Trophoblast cell (in vitro differentiated cells and primary cell): ENCODE measurements around the gene TOM1L2.

Experiments used
- DNase-seq, 2 donors: peaks; one replicate each; pipeline ENCODE4 v3.0.0-alpha.2; 2016
- H2AFZ ChIP-seq: 2 replicates; pipeline ENCODE4 v1.6.1; 2013; ENCODE audit warnings: low read length, moderate library complexity, mild to moderate bottlenecking; ENCODE audit not compliant: insufficient read depth, poor library complexity
- H2AK5ac ChIP-seq: 2 replicates; pipeline ENCODE4 v1.6.1; 2013; ENCODE audit warnings: mild to moderate bottlenecking, low read length
- H2BK120ac ChIP-seq: 2 replicates; pipeline ENCODE4 v1.6.1; 2013; ENCODE audit warnings: low read length, mild to moderate bottlenecking, moderate library complexity; ENCODE audit not compliant: insufficient read depth, poor library complexity
- H2BK12ac ChIP-seq: 2 replicates; pipeline ENCODE4 v1.6.1; 2013; ENCODE audit warnings: mild to moderate bottlenecking, low read length, moderate library complexity
- H2BK5ac ChIP-seq: 2 replicates; pipeline ENCODE4 v1.6.1; 2013; ENCODE audit warnings: low read length, low read depth, moderate library complexity, mild to moderate bottlenecking; ENCODE audit not compliant: poor library complexity
- H3K14ac ChIP-seq: 2 replicates; pipeline ENCODE4 v1.6.1; 2013; ENCODE audit warnings: mild to moderate bottlenecking, low read length
- H3K18ac ChIP-seq: 2 replicates; pipeline ENCODE4 v1.6.1; 2013; ENCODE audit warnings: mild to moderate bottlenecking, low read length
- H3K23ac ChIP-seq: 2 replicates; pipeline ENCODE4 v1.6.1; 2013; ENCODE audit warnings: low read length
- H3K27ac ChIP-seq: 2 replicates; pipeline ENCODE4 v1.5.1; 2013; ENCODE audit warnings: low read depth, mild to moderate bottlenecking, inconsistent platforms, low read length, moderate library complexity
- H3K27me3 ChIP-seq: 2 replicates; pipeline ENCODE4 v1.6.1; 2013; ENCODE audit warnings: inconsistent platforms, mild to moderate bottlenecking, low read length, moderate library complexity; ENCODE audit not compliant: insufficient read depth
- H3K36me3 ChIP-seq, 2 experiments: 1 replicate in 1 of 2; 2 replicates in 1 of 2; pipeline ENCODE4 v1.6.1; 2013; ENCODE audit warnings: low read length in 2 of 2, mild to moderate bottlenecking in 2 of 2, moderate library complexity in 1 of 2; ENCODE audit not compliant: insufficient read depth in 2 of 2, control insufficient read depth in 1 of 2
- H3K4ac ChIP-seq: 2 replicates; pipeline ENCODE4 v1.6.1; 2013; ENCODE audit warnings: low read depth, mild to moderate bottlenecking, low read length, moderate library complexity
- H3K4me1 ChIP-seq, 2 experiments: 1 replicate in 1 of 2; 2 replicates in 1 of 2; pipeline ENCODE4 v1.6.1; 2013; ENCODE audit warnings: low read length in 2 of 2, mild to moderate bottlenecking in 2 of 2, moderate library complexity in 1 of 2; ENCODE audit not compliant: insufficient read depth in 2 of 2, control insufficient read depth in 1 of 2
- H3K4me2 ChIP-seq: 2 replicates; pipeline ENCODE4 v1.6.1; 2013; ENCODE audit warnings: inconsistent platforms, mild to moderate bottlenecking, low read length, moderate library complexity
- H3K4me3 ChIP-seq: 2 replicates; pipeline ENCODE4 v1.5.1; 2013; ENCODE audit warnings: mild to moderate bottlenecking, low read depth, low read length, inconsistent platforms
- H3K79me1 ChIP-seq: one replicate; pipeline ENCODE4 v1.6.1; 2013; ENCODE audit warnings: low read length
- H3K79me2 ChIP-seq: 2 replicates; pipeline ENCODE4 v1.6.1; 2013; ENCODE audit warnings: low read length, mild to moderate bottlenecking; ENCODE audit not compliant: control insufficient read depth, insufficient read depth, poor library complexity
- H3K9ac ChIP-seq: 2 replicates; pipeline ENCODE4 v1.6.1; 2013; ENCODE audit warnings: mild to moderate bottlenecking, low read length
- H3K9me3 ChIP-seq: 2 replicates; pipeline ENCODE4 v1.6.1; 2013; ENCODE audit warnings: low read depth, mild to moderate bottlenecking, control low read depth, inconsistent platforms, low read length; ENCODE audit not compliant: insufficient read depth
- H4K12ac ChIP-seq: 2 replicates; pipeline ENCODE4 v1.6.1; 2013; ENCODE audit warnings: low read depth, mild to moderate bottlenecking, low read length, moderate library complexity
- H4K8ac ChIP-seq: 2 replicates; pipeline ENCODE4 v1.6.1; 2013; ENCODE audit warnings: low read depth, mild to moderate bottlenecking, low read length, moderate library complexity
- H4K91ac ChIP-seq: one replicate; pipeline ENCODE4 v1.6.1; 2013; ENCODE audit warnings: low read depth, mild to moderate bottlenecking, low read length, moderate library complexity
- WGBS: extraction: QIAGEN DNeasy Blood & Tissue Kit; methylation state at CpG from one replicate; pipeline ENCODE4 v1.1.7; 2013; ENCODE audit warnings: missing lambda C conversion rate; ENCODE audit not compliant: insufficient read length, insufficient coverage; ENCODE audit errors: extremely low coverage; 5-methylcytosine and 5-hydroxymethylcytosine counted together

Gene TOM1L2

DNA sequence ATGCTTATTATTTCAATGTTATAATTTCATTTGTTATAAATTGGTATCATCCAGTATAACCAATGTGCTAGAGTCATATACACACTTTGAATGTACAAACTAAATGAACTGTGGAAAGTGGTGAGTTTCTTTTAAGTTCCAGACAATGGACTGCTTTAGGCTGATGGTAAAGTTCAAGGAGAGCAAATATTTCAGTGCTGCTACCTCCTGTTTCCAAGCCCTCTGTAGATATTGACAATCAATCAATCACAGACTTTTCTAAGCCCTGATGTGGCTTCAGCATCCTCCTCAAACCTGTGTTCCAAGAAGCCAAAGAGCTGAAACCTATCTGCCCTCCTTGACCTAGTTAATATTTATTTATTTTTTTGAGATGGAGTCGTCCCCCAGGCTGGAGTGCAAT is 107.2 kb downstream of the TOM1L2 start:
- Histone ChIP-seq H2BK12ac (no peak overlapping the region), H2BK5ac (no peak overlapping the region), H3K4ac (no peak overlapping the region), H2AK5ac (no peak overlapping the region), H3K27ac (no peak overlapping the region), H3K27me3 (no peaks in the 10 kb centered on the region), H4K12ac (no peak overlapping the region), H4K91ac (no peak overlapping the region), H3K4me1 (peaks cover 2% of the 10 kb centered on the region in 2 experiments), H4K8ac (no peak overlapping the region), H3K79me1 (no peaks in the 10 kb centered on the region), H3K79me2 (no peaks in the 10 kb centered on the region), H3K9ac (no peak overlapping the region), H2AFZ (no peak overlapping the region), H3K23ac (no peak overlapping the region), H3K4me2 (no peak overlapping the region), H3K36me3 (peaks cover 23 to 24% of the 10 kb centered on the region in 2 experiments), H3K18ac (no peak overlapping the region), H3K4me3 (no peak overlapping the region), H2BK120ac (no peak overlapping the region), H3K14ac (no peak overlapping the region), H3K9me3 (no peaks in the 10 kb centered on the region)
- WGBS: no CpG with 5 or more reads among the region's 1 CpG
- DNase-seq: no peak

DNA sequence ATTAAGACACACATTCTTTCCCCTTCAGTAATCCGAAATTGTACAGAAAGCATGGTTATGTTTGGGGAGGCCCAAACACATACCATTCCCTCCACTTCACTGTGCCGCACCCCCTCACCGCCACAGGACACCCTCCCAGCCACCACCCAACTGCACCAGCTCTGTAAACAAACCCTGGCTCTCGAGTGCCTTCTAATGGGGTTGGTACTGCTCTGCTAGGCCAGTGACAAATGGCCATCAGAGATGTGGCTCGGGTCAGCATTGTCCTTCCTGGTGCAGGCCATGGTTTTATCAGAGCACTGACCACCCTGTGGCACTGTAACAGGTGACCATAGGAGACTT is 111.5 kb downstream of the TOM1L2 start:
- Histone ChIP-seq H4K91ac (no peak overlapping the region), H3K4me1 (no peaks in the 10 kb centered on the region), H2AFZ (no peak overlapping the region), H3K4ac (no peak overlapping the region), H3K14ac (no peak overlapping the region), H2BK5ac (no peak overlapping the region), H3K18ac (no peak overlapping the region), H3K4me2 (no peak overlapping the region), H3K23ac (no peak overlapping the region), H3K79me1 (no peaks in the 10 kb centered on the region), H3K9ac (no peak overlapping the region), H3K36me3 (peaks cover 9 to 15% of the 10 kb centered on the region in 2 experiments), H3K27ac (no peak overlapping the region), H2BK12ac (no peak overlapping the region), H3K27me3 (no peaks in the 10 kb centered on the region), H3K9me3 (no peaks in the 10 kb centered on the region), H2BK120ac (no peak overlapping the region), H3K79me2 (no peaks in the 10 kb centered on the region), H3K4me3 (no peak overlapping the region), H4K8ac (no peak overlapping the region), H4K12ac (no peak overlapping the region), H2AK5ac (no peak overlapping the region)
- WGBS: no CpG with 5 or more reads among the region's 5 CpGs
- no peak for DNase-seq

DNA sequence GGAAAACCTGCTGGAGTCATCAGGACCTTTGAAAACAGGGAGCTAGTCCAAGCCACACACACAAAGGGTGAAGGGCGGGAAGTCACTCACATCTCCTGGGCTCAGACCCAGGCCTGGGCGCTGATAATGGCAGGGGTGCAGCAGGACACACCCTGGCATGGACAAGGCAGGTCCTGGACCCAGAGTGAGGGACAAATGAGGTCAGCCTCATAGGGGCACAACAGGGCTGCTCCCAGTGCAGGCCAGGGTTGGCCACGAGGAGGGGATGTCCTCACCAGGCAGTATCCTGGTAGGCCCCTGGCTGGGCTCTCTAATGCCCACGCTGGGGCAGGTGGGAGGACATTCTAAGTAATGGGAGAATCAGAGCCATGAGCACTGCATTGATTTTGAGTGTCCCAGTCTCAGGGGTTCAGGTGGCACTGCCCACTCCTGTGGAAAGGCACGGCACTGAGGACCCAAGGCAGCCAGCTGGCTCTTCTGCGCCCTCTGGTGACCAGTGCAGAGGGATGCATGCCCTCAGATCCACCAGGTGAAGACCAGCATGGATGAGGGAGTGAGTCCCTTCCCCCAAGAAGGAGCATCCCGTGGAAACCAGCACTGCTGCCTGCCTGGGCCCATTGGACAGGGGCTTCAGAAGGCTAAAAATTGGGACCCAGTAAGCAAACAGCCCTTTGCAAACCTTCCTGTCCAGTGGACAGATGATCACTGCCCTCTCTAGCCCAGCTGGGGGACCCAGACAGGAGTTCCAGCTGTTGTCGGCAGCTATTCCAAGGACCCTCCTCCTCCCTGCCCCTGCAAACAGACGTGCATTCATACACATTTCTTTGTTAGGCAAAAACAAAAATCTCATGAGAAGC is 112.1 kb downstream of the TOM1L2 start:
- H4K12ac ChIP-seq: no peak overlapping the region
- H2BK12ac ChIP-seq: no peak overlapping the region
- no peak overlapping the region for H2AFZ ChIP-seq
- H2AK5ac ChIP-seq: no peak overlapping the region
- DNase-seq: peak; percentile 47 to 81
- no peaks in the 10 kb centered on the region for H3K9me3 ChIP-seq
- H3K4me3 ChIP-seq: no peak overlapping the region
- no peak overlapping the region for H3K18ac ChIP-seq
- H3K79me2 ChIP-seq: no peaks in the 10 kb centered on the region
- H3K4ac ChIP-seq: no peak overlapping the region
- no peak overlapping the region for H3K9ac ChIP-seq
- H3K14ac ChIP-seq: no peak overlapping the region
- H3K23ac ChIP-seq: no peak overlapping the region
- H3K4me1 ChIP-seq: peaks cover 0 to 2% of the 10 kb centered on the region in 2 experiments
- WGBS: no CpG with 5 or more reads among the region's 9 CpGs
- H3K4me2 ChIP-seq: no peak overlapping the region
- H4K91ac ChIP-seq: no peak overlapping the region
- H3K36me3 ChIP-seq: peaks cover 9 to 15% of the 10 kb centered on the region in 2 experiments
- H4K8ac ChIP-seq: no peak overlapping the region
- H3K27ac ChIP-seq: no peak overlapping the region
- no peaks in the 10 kb centered on the region for H3K27me3 ChIP-seq
- no peaks in the 10 kb centered on the region for H3K79me1 ChIP-seq
- H2BK5ac ChIP-seq: no peak overlapping the region
- no peak overlapping the region for H2BK120ac ChIP-seq

DNA sequence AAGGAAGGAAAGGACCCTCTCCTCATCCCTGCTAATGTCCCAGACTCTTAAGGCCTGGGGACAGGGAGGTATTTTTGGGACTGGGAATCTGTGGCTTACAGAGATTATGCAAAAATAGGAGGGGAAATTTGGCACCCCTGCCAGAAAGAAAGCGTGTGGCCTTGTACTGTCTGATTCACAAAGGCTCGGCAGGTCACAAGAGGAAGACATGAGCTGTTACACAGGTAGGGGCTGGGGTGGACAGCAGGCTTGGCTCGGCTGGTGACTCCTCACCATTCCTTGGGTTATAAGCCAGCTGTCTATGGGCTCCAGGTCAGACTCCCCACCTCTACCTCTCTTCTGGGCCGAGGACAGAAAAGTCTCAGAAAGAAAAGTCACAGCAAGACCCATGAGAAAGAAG is 114.7 kb downstream of the TOM1L2 start:
- H2AK5ac ChIP-seq: no peak overlapping the region
- H2BK12ac ChIP-seq: no peak overlapping the region
- H2AFZ ChIP-seq: no peak overlapping the region
- H3K79me1 ChIP-seq: no peaks in the 10 kb centered on the region
- H3K4ac ChIP-seq: no peak overlapping the region
- no peak overlapping the region for H3K23ac ChIP-seq
- no CpG with 5 or more reads among the region's 4 CpGs for WGBS
- no peak overlapping the region for H2BK120ac ChIP-seq
- DNase-seq: no peak
- H3K36me3 ChIP-seq: peaks cover 7 to 13% of the 10 kb centered on the region in 2 experiments
- H2BK5ac ChIP-seq: no peak overlapping the region
- no peak overlapping the region for H4K12ac ChIP-seq
- no peaks in the 10 kb centered on the region for H3K9me3 ChIP-seq
- no peaks in the 10 kb centered on the region for H3K79me2 ChIP-seq
- H3K14ac ChIP-seq: no peak overlapping the region
- H3K4me3 ChIP-seq: no peak overlapping the region
- H3K18ac ChIP-seq: no peak overlapping the region
- H4K91ac ChIP-seq: no peak overlapping the region
- no peak overlapping the region for H3K9ac ChIP-seq
- no peak overlapping the region for H3K4me2 ChIP-seq
- H3K4me1 ChIP-seq: peaks cover 0 to 6% of the 10 kb centered on the region in 2 experiments
- no peaks in the 10 kb centered on the region for H3K27me3 ChIP-seq
- H3K27ac ChIP-seq: no peak overlapping the region
- H4K8ac ChIP-seq: no peak overlapping the region
